T-helper 1 cell treated with Interleukin-12 subunit alpha and Interleukin-12 subunit beta and Interleukin-4 antibody, amounts not matched to agents 30 μg/mL and 1 μg/mL, for 36 hours (primary cell): ENCODE results near the gene NBR1.
"Not testable (repeated sequence)": the region's sequence is repeated elsewhere in the genome, so short reads cannot be mapped to it uniquely, and the experiment has no call there.

Source experiments
- H3K27ac Mint-ChIP-seq: one replicate; pipeline ENCODE4 v1.8.0; 2021; ENCODE audit warnings: mild to moderate bottlenecking, mixed read lengths
- H3K27me3 Mint-ChIP-seq: one replicate; pipeline ENCODE4 v1.8.0; 2021; ENCODE audit warnings: low read depth, mixed read lengths
- H3K36me3 Mint-ChIP-seq: one replicate; pipeline ENCODE4 v1.8.0; 2021; ENCODE audit warnings: low read depth, mixed read lengths
- H3K4me1 Mint-ChIP-seq: one replicate; pipeline ENCODE4 v1.8.0; 2021; ENCODE audit warnings: low read depth, mixed read lengths
- H3K4me3 Mint-ChIP-seq: one replicate; pipeline ENCODE4 v1.8.0; 2021; ENCODE audit warnings: mild to moderate bottlenecking, moderate library complexity, mixed read lengths
- H3K9me3 Mint-ChIP-seq: one replicate; pipeline ENCODE4 v1.8.0; 2021; ENCODE audit warnings: mixed read lengths

NBR1 gene

DNA sequence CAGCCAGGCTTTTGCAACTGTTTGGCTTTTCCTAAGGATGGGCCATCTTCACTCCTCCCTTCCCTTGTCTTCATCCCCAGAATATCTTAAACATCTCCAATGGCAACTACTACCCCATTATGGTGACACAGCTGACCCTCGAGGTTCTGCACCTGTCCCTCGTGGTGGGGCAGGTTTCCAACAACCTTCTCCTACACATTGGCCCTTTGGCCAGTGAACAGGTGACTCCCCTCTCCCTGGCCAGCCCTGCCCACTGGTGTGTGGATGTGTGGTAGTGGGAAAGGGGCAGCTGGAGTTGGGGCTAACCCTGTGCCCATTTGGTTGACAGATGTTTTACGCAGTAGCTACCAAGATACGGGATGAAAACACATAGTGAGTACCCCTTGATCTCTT, 45.4 kb downstream of the NBR1 start:
- Mint-ChIP-seq H3K27me3 (no peaks in the 10 kb centered on the region), H3K4me3 (no peak overlapping the region), H3K27ac (no peak overlapping the region), H3K9me3 (no peaks in the 10 kb centered on the region), H3K4me1 (peaks cover 33% of the 10 kb centered on the region), H3K36me3 (peaks cover 22% of the 10 kb centered on the region)

GRCh38 chr17:43216762-43217613, 46.0 kb downstream of the NBR1 start:
- Mint-ChIP-seq H3K9me3 (no peaks in the 10 kb centered on the region), H3K27me3 (no peaks in the 10 kb centered on the region), H3K4me1 (peaks cover 32% of the 10 kb centered on the region), H3K27ac (no peak overlapping the region), H3K36me3 (peaks cover 19% of the 10 kb centered on the region), H3K4me3 (no peak overlapping the region)

- no peaks in the 10 kb centered on the region for H3K9me3 Mint-ChIP-seq
- no peaks in the 10 kb centered on the region for H3K27me3 Mint-ChIP-seq
- no peak overlapping the region for H3K27ac Mint-ChIP-seq
- H3K4me1 Mint-ChIP-seq: peaks cover 26% of the 10 kb centered on the region
- H3K4me3 Mint-ChIP-seq: no peak overlapping the region
- peaks cover 17% of the 10 kb centered on the region for H3K36me3 Mint-ChIP-seq
Measured at GRCh38 chr17:43217614-43218087, 46.6 kb downstream of the NBR1 start.

DNA sequence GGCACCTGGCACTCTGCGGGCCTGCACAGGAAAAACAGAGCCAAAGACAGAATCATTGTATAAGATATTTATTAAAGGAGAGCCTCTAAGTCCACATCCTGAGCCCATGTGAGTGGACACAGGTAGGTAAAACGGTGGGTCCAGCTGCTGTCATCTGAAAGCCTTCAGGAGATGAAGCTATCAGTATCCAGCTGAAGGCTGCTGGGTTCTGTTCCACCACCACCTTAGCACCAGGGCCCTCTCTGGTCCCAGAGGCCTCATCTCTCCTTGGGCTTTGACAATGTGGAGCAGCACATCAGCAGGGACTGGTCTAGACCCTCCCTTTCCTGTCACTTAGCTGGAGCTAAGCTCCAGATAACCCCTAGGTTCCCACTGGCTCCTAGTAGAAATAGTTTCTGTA, 48.0 kb downstream of the NBR1 start:
- Mint-ChIP-seq H3K9me3 (no peaks in the 10 kb centered on the region), H3K27ac (no peak overlapping the region), H3K27me3 (no peaks in the 10 kb centered on the region), H3K4me3 (no peak overlapping the region), H3K36me3 (peaks cover 16% of the 10 kb centered on the region), H3K4me1 (peaks cover 13% of the 10 kb centered on the region)

- Mint-ChIP-seq H3K27ac (no peak overlapping the region), H3K27me3 (no peaks in the 10 kb centered on the region), H3K9me3 (no peaks in the 10 kb centered on the region), H3K4me1 (peaks cover 16% of the 10 kb centered on the region), H3K36me3 (peaks cover 20% of the 10 kb centered on the region), H3K4me3 (no peak overlapping the region)
Measured at GRCh38 chr17:43219746-43220380, 48.8 kb downstream of the NBR1 start.

DNA sequence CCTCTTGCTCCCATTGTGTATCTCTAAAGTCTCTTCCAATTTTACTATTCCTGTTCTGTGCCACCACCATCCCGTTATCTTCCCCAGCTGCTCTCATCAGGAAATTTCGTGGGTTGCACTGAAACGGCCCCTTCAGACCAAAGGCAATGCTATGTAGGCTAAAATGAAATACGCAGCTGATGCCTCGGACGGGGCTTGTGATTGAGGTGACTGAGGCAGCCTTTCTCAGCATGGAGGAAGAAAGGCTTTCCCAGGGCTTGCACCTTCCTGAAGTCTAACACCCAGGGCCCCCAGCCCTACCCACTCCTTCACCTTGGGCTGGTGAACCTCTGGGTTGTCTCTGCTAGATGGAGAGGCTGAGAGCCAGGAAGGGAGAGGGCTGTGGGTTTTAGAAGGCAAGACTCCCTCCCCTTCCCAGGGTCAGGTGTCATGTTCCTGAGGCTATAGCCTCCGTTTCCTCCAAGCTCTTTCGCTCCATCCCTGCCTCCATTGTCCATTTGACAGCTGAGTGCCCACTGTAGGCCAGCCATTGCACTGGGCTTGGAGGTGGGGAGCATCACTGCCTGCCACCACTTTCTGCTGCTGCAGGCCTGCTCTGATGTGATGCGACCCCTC, 49.6 kb downstream of the NBR1 start:
- H3K27me3 Mint-ChIP-seq: no peaks in the 10 kb centered on the region
- no peak overlapping the region for H3K27ac Mint-ChIP-seq
- H3K36me3 Mint-ChIP-seq: peaks cover 17% of the 10 kb centered on the region
- H3K4me1 Mint-ChIP-seq: peaks cover 15% of the 10 kb centered on the region
- H3K9me3 Mint-ChIP-seq: no peaks in the 10 kb centered on the region
- H3K4me3 Mint-ChIP-seq: no peak overlapping the region

GRCh38 chr17:43224146-43224705, 53.2 kb downstream of the NBR1 start:
- Mint-ChIP-seq H3K4me3 (no peak overlapping the region), H3K27ac (no peak overlapping the region)

GRCh38 chr17:43226393-43226792, 55.4 kb downstream of the NBR1 start:
- H3K27ac Mint-ChIP-seq: no peak overlapping the region
- peaks cover 3% of the 10 kb centered on the region for H3K4me1 Mint-ChIP-seq
- peaks cover 6% of the 10 kb centered on the region for H3K36me3 Mint-ChIP-seq
- no peaks in the 10 kb centered on the region for H3K9me3 Mint-ChIP-seq
- H3K27me3 Mint-ChIP-seq: no peaks in the 10 kb centered on the region
- no peak overlapping the region for H3K4me3 Mint-ChIP-seq

More at GRCh38 chr17:43224146-43224705, 53.2 kb downstream of the NBR1 start:
- Mint-ChIP-seq H3K4me1 (peaks cover 6% of the 10 kb centered on the region), H3K36me3 (peaks cover 6% of the 10 kb centered on the region), H3K27me3 (no peaks in the 10 kb centered on the region), H3K9me3 (no peaks in the 10 kb centered on the region)

DNA sequence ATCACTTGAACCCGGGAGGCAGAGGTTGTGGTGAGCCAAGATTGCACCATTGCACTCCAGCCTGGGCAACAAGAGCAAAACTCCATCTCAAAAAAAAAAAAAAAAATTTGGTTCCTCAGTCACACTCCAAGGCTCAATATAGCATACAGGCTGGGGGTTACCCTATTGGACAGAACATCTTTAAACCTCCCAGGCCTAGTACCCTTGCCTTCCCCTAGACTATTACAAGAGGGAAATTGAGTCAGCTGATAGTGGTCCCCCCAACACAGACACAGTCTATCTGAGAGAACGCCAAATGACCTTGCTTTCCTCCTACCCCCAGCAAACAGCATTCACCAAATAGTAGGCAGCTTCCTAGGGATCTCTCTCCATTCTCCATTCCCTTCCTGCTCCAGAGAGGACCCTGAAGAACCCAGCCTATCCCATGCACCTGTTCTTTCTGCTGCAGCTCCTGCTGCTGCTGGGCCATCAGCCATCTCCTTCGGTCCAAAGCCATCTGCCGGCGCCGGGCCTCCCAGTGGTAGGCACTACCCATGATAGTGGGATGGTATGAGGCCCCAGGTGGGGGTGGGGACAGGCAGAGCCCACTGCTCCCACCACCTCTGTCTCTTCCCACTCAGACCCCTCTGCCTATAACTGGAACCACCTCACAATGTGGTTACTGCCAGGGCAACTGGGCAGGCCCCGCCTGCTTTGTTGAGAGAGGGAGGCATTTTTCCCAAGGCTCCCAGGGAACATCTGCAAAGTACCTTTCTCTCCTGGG, 57.2 kb downstream of the NBR1 start, which contains the start of gene CCDC200:
CCDC200 (minus strand) TSS at position 604 of the 763 bp plus-strand sequence; CDS start at position 535, 69 bp downstream.
- not testable (repeated sequence) for H3K9me3 Mint-ChIP-seq, H3K4me3 Mint-ChIP-seq, H3K4me1 Mint-ChIP-seq, H3K27me3 Mint-ChIP-seq, H3K27ac Mint-ChIP-seq, H3K36me3 Mint-ChIP-seq

DNA sequence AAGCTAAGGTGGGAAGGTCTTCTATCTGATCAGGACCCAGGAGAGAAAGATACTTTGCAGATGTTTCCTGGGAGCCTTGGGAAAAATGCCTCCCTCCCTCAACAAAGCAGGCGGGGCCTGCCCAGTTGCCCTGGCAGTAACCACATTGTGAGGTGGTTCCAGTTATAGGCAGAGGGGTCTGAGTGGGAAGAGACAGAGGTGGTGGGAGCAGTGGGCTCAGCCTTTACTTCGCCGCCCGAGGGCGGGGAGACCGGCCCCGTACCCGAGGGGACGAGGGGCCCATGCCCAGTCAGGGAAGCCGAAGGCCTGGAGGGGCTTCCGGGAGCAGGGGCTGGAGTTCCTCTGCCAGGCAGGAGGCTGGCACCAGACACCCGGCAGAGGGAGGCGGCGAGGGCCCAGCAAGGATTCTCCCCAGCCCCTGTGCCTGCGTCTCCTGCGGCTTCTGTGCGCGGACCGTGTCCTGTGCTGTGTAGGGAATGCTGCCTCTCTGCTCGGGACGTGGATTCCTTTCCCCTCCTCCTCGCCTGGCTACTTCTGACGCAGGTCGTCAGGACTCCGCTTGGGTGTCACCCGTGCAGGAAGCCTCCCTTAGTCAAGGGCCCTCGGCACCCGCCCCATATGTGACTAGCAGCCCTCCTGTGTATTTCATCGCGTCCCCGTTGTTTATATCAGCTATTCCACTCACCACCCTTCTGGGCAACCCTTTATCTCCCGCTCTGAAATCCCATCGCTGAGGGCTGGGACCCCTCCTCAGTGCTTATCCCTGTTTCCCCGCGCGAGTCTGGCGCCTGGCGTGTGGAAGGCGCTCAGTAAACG, 60.4 kb downstream of the NBR1 start:
- H3K36me3 Mint-ChIP-seq, H3K9me3 Mint-ChIP-seq, H3K27ac Mint-ChIP-seq, H3K4me1 Mint-ChIP-seq, H3K4me3 Mint-ChIP-seq, H3K27me3 Mint-ChIP-seq: not testable (repeated sequence)

DNA sequence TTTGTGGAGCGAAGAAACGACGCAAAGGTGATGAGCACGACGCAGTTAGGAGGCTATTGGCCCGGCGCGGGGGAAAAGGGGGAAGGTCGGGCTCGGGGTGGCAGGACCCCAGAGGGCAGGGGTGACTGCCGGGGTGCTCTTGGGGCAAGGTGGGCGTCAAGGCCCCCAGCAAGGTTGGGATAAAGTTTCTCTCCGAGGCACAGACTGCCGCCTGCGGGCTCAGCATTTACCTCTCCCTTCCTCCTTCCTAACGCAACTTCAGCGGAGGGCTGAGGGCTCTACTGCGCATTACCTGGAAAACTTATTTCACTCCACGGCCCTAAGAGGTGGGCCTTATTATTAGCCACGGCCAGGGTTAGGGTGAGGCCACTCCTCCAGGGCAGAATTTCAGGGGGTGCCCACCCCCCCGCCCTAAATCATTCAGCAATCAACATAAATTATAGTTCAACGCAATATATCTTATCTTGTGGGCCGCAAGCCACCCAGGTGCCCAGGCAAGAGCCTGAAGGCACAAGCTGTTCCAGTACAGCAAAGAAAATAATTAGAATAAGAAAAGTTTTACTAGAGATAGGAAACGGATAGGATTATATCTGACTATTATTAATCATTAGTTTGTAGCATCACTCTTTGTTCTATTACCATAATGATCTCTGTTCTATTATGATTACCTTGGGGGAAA, 61.1 kb downstream of the NBR1 start:
- H3K36me3 Mint-ChIP-seq, H3K9me3 Mint-ChIP-seq, H3K27me3 Mint-ChIP-seq, H3K4me3 Mint-ChIP-seq, H3K4me1 Mint-ChIP-seq, H3K27ac Mint-ChIP-seq: not testable (repeated sequence)

GRCh38 chr17:43233263-43233662, 62.2 kb downstream of the NBR1 start:
- H3K27ac Mint-ChIP-seq: peak overlapping the region; percentile 45
- H3K4me3 Mint-ChIP-seq, H3K9me3 Mint-ChIP-seq, H3K4me1 Mint-ChIP-seq, H3K36me3 Mint-ChIP-seq, H3K27me3 Mint-ChIP-seq: not testable (repeated sequence)

DNA sequence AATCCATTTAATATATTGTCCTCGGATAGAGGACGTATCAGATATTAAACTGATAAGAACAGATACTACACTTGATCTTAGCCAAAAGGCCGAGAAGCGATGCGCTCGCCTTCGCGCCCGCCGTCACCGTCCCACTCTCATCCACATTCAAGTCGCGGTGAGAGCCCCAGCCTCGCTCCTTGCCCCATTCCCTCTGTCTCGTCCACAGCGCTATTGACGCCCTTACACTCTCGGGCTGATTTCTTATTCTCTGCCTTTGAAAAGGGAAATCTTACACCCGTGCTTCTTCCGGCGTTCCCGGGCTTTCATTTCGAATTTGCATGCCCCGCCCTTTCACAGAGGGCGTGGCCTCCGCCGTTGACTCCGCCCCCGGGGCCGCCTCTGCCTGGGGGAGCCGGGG, 62.9 kb downstream of the NBR1 start, which contains the start of gene RNU2-1:
RNU2-1 (minus strand) TSS at position 101 of the 400 bp plus-strand sequence.
- H3K27me3 Mint-ChIP-seq, H3K4me3 Mint-ChIP-seq, H3K4me1 Mint-ChIP-seq: not testable (repeated sequence)

More for the DNA sequence above, 62.9 kb downstream of the NBR1 start, which contains the start of gene RNU2-1:
- not testable (repeated sequence) for H3K36me3 Mint-ChIP-seq, H3K9me3 Mint-ChIP-seq
- peak within 1 kb of the TSS; percentile 45 for H3K27ac Mint-ChIP-seq
